Natural killer cell treated with Interleukin-12 subunit alpha and Interleukin-12 subunit beta and Interleukin-15 and Interleukin-18, amount 100 ng/mL, for 72 hours (primary cell): Measurements from ENCODE around the gene GNGT2. TPM values are rescaled to one million over a fixed set of nuclear protein-coding genes. Genes with fewer than 3 reads are reported as not detected.
A peak's percentile ranks its signal among the peaks of the same experiment; 100 is the strongest.

Experiments used
- ATAC-seq, 2 donors: fragments of 150-1000 bp; cut with Tn5 transposase in 1 of 2; sonication (Bioruptor Pico), chemical (Tn5 transposase) in 1 of 2; 2 replicates each; pipeline ENCODE4 v1.10.0; 2021
- DNase-seq: peaks from one replicate; pipeline ENCODE4 v3.0.0; 2022; ENCODE audit warnings: low spot score
- H3K27ac Mint-ChIP-seq, 2 donors: 1 replicate in 1 of 2; 2 replicates in 1 of 2; pipeline ENCODE4 v1.8.0; 2022; ENCODE audit warnings: mixed read lengths in 2 of 2, mild to moderate bottlenecking in 1 of 2, moderate library complexity in 1 of 2
- H3K27me3 Mint-ChIP-seq, 2 donors: 1 replicate in 1 of 2; 2 replicates in 1 of 2; pipeline ENCODE4 v1.8.0; 2022; ENCODE audit warnings: mixed read lengths in 2 of 2
- H3K36me3 Mint-ChIP-seq: one replicate; pipeline ENCODE4 v1.8.0; 2022; ENCODE audit warnings: mixed read lengths
- H3K4me1 Mint-ChIP-seq, 2 donors: 1 replicate in 1 of 2; 2 replicates in 1 of 2; pipeline ENCODE4 v1.8.0; 2022; ENCODE audit warnings: low read depth in 2 of 2, mixed read lengths in 2 of 2, mild to moderate bottlenecking in 1 of 2
- H3K4me3 Mint-ChIP-seq: one replicate; pipeline ENCODE4 v1.8.0; 2022; ENCODE audit warnings: mixed read lengths
- H3K9me3 Mint-ChIP-seq: 2 replicates; pipeline ENCODE4 v1.8.0; 2022; ENCODE audit warnings: mixed read lengths
- total RNA-seq, 2 donors: library from RNA; stranded (reverse); gene quantifications; one replicate each; pipeline ENCODE4 v1.2.3, GENCODE V29; 2022

Gene GNGT2
- total RNA-seq, 2 donors from 2014 or later, result 15.3 to 19.6 TPM

DNA sequence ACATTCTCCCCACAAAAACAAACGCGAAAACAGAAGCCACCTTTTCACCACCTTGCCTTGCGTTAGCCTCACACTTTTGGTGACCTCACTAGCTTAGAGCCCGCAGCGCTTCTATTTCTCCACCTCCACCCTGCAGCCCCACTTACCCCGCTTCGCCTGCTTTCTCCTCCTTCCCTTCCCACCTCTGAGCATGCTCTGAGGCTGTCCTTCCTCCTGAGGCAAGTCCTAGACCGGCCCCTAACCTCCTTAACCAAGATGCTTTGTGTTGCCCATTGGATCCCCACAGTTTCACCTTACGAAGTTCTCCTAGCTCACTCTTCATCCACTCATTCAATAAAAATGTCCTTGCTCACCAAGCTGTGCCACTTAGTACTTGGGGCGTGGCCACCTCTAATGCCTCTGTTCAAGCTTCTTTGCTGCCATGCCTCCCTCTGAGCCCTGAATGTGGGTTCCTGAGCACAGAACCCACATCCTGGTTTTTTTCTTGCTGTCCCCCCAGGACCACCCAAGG lies 1.3 kb downstream of the GNGT2 start:
- Mint-ChIP-seq H3K9me3 (no peaks in the 10 kb centered on the region), H3K27me3 (no peaks in the 10 kb centered on the region), H3K36me3 (peaks cover 6% of the 10 kb centered on the region), H3K4me1 (peaks cover 56 to 57% of the 10 kb centered on the region in 2 donors), H3K4me3 (peak overlapping the region; percentile 90), H3K27ac (peak overlapping the region; percentile 76 to 79)
- ATAC-seq, result peak in 1 of 2 donors; percentile 31
- peak; percentile 48 for DNase-seq

DNA sequence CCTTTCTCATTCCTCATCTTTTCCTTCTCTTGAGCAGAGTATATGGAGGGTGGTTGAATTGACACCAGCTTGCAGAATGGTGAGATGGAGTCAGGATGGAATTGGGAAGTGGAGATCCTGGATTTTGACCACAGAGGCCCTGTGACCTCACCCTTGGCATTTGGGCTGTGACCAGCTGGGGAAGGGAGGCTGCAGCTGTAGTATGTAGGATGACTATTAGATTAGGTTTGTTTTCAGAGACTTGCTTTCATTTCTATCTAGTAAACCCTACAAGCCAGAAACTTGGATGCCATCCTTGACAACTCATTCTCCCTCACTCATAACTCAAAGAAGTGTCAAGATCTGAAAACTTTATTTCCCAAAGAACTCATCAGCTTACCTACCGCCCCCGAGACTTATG lies 5.9 kb downstream of the GNGT2 start:
- ATAC-seq (no peak), DNase-seq (no peak)
- Mint-ChIP-seq H3K36me3 (no peaks in the 10 kb centered on the region), H3K9me3 (no peaks in the 10 kb centered on the region), H3K4me1 (peaks cover 32 to 36% of the 10 kb centered on the region in 2 donors), H3K27me3 (no peaks in the 10 kb centered on the region), H3K27ac (no peak overlapping the region), H3K4me3 (no peak overlapping the region)

DNA sequence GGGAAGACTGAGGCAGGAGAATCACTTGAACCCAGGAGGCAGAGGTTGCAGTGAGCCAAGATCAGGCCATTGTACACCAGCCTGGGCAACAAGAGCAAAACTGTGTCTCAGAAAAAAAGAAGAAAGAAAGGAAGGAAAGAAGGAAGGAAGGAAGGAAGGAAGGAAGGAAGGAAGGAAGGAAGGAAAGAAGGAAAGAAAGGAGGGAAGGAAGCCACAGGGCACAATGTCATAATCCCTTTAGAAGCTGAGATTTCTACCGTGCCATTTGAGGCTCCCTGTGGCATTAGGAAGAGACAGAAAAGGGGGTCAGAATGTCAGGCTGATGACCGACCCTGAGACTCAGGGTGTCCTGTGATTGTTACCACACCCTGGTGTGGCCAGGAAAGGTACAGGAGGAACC lies 6.6 kb downstream of the GNGT2 start:
- DNase-seq, result no peak
- ATAC-seq, result no peak
- Mint-ChIP-seq H3K4me1 (peaks cover 25 to 29% of the 10 kb centered on the region in 2 donors), H3K36me3 (no peaks in the 10 kb centered on the region), H3K9me3 (no peaks in the 10 kb centered on the region), H3K27ac (no peak overlapping the region), H3K4me3 (no peak overlapping the region), H3K27me3 (no peaks in the 10 kb centered on the region)

DNA sequence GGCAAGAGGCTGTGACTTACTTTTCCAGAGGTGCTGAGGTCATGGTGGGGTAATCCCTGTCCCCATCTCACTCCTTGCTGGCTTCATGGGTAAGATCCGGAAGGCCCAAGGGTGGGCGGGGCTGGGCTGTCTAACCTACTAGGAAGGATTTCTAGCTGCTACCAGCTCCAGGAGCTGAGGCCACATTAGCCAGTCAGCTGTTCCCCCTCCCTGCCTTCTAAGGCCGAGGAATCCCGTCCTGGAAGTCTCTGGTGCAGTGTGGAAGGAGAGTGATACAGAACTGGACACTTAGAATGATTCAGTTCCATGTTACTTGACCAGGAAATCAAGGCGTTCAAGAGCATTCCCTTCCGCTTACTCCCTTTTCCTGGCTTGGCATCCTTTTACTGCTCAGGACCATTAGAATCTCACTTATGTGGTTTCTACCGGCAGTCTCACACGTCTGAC lies 8.9 kb downstream of the GNGT2 start:
- H3K27ac Mint-ChIP-seq, result no peak overlapping the region
- peaks cover 17 to 20% of the 10 kb centered on the region in 2 donors for H3K4me1 Mint-ChIP-seq
- H3K4me3 Mint-ChIP-seq, result no peak overlapping the region
- no peak for DNase-seq
- H3K9me3 Mint-ChIP-seq, result no peaks in the 10 kb centered on the region
- H3K27me3 Mint-ChIP-seq, result no peaks in the 10 kb centered on the region
- no peaks in the 10 kb centered on the region for H3K36me3 Mint-ChIP-seq
- no peak for ATAC-seq

DNA sequence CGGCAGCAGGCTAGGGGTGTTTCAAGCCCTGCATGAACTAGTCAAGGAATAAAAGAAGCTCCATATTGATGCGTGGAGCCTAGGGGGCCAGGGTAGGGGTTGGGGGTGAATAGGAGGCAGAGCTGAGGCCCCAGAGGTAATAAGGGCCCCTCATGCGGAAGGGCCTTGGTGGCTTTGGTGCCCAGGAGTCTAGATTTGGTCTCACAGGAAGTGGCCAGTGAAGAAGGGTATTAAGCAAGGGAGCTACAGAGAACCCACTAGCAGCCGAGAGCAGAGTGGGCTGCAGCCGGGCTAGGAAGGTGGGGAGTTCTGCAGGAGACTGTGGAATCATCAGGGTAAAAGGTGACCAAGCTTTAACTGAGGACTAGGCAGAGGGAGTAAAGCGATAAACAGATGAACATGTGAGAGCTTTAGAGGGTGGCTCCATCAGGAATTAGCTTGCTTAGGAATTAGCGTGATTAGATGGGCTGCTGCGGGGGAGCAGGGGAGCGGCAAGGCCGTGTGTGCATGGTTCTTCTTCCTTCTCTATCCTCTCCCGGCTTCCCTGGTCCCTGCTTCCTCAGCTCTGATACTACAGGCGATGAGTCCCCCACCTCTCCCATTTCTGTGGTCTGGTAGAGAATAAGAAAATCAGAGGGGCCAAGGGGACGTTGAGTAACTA lies 9.8 kb downstream of the GNGT2 start:
- Mint-ChIP-seq H3K27me3 (no peaks in the 10 kb centered on the region), H3K4me1 (peaks cover 22 to 27% of the 10 kb centered on the region in 2 donors), H3K27ac (peak overlapping the region in 1 of 2 donors; percentile 54), H3K36me3 (no peaks in the 10 kb centered on the region), H3K9me3 (no peaks in the 10 kb centered on the region), H3K4me3 (no peak overlapping the region)
- ATAC-seq (peak; percentile 47 to 61), DNase-seq (no peak)

DNA sequence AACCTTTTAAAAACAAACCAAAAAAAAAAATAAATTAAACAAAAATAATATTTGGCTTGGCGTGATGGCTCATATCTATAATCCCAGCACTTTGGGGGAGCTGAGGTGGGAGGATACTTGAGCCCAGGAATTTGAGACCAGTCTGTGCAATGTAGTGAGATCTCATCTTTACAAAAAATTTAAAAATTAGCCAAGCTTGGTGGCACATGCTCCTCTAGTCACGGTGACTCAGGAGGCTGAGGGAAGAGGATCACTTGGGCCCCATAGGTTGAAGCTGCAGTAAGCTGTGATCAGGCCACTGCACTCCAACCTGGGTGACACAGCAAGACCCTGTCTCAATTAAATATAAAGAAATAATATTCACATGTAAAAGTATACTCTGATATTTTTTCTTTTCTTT lies 12.2 kb downstream of the GNGT2 start:
- Mint-ChIP-seq H3K27ac (no peak overlapping the region), H3K27me3 (no peaks in the 10 kb centered on the region), H3K9me3 (no peaks in the 10 kb centered on the region), H3K4me3 (no peak overlapping the region), H3K4me1 (peaks cover 29 to 44% of the 10 kb centered on the region in 2 donors), H3K36me3 (no peaks in the 10 kb centered on the region)
- no peak for ATAC-seq
- DNase-seq, result no peak

DNA sequence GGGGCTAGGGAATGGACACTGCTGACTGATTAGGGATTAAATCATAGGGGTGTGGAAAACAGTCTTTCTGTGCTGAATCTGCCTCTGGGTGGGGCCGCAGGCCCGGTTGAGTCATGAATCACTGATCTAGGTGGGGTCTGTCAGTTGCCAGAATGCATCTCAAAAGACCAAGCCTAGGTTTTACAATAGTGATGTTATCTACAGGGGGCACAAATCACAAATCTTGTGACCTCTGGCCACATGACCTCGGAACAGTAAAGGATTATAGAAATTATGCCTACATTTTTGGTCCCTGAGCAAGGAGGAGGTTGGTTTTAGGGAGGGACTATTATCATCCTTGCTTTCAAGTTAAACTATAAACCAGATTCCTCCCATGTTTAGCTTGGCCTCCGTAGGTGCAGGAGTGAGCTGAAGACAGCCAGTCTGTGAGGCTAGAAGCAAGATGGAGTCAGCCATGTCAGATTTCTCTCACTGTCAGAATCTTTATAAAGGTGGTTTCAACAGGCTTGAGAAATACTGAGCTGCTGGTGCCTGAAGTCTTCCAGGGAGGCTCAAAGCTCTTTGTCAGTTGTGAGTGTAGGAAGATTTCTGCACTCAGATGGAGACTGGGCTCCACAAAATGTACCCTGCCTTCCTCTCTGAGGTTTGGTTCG lies 12.9 kb downstream of the GNGT2 start:
- H3K27ac Mint-ChIP-seq, result no peak overlapping the region
- H3K4me3 Mint-ChIP-seq, result no peak overlapping the region
- no peaks in the 10 kb centered on the region for H3K9me3 Mint-ChIP-seq
- no peak for DNase-seq
- ATAC-seq, result no peak
- no peaks in the 10 kb centered on the region for H3K36me3 Mint-ChIP-seq
- H3K27me3 Mint-ChIP-seq, result no peaks in the 10 kb centered on the region
- H3K4me1 Mint-ChIP-seq, result peaks cover 36 to 49% of the 10 kb centered on the region in 2 donors

DNA sequence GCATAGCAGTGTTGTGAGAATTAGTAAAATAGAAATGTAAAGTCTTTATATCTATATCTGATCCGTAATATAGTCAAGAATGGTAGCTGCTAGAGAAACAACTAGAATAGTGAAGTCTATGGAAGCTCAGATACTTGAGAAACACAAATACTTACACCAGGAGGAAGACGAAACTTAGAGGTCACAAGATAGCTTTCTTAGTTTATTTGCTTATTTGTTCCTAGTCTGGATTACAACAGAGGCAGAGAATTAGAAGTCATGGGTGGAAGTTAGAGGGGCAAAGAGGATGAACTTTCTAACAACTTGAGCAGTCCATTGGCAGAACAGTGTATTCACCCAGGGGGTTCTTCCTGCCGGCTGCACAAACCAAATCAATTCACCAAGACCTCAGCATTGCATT lies 13.9 kb downstream of the GNGT2 start:
- DNase-seq (no peak), ATAC-seq (no peak)
- H3K4me1 Mint-ChIP-seq, result peaks cover 45 to 52% of the 10 kb centered on the region in 2 donors
- H3K36me3 Mint-ChIP-seq, result no peaks in the 10 kb centered on the region
- no peak overlapping the region for H3K4me3 Mint-ChIP-seq
- H3K27ac Mint-ChIP-seq, result peak overlapping the region in 1 of 2 donors; percentile 94
- no peaks in the 10 kb centered on the region for H3K9me3 Mint-ChIP-seq
- H3K27me3 Mint-ChIP-seq, result no peaks in the 10 kb centered on the region

DNA sequence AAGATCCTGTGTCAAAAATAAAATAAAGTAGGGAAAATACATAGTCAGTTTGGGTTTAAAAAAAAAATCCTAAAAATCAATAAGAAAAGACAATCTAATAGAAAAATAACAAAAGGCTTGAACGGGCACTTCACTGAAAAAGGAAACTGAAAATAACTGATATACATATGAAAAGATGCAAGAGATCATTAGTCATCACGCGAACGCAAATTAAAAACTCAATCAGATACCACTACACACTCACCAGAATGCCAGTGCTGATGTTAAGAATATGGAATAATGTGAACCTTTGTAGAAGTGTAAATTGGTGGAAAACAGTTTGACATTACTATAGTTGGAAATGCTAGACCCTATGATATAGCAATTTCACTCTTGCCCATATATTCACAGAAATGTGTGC lies 14.6 kb downstream of the GNGT2 start:
- no peaks in the 10 kb centered on the region for H3K36me3 Mint-ChIP-seq
- peak overlapping the region in 1 of 2 donors; percentile 94 for H3K27ac Mint-ChIP-seq
- DNase-seq (no peak), ATAC-seq (no peak)
- no peaks in the 10 kb centered on the region for H3K9me3 Mint-ChIP-seq
- H3K4me1 Mint-ChIP-seq, result peaks cover 47 to 55% of the 10 kb centered on the region in 2 donors
- peak overlapping the region; percentile 51 for H3K4me3 Mint-ChIP-seq
- H3K27me3 Mint-ChIP-seq, result no peaks in the 10 kb centered on the region

DNA sequence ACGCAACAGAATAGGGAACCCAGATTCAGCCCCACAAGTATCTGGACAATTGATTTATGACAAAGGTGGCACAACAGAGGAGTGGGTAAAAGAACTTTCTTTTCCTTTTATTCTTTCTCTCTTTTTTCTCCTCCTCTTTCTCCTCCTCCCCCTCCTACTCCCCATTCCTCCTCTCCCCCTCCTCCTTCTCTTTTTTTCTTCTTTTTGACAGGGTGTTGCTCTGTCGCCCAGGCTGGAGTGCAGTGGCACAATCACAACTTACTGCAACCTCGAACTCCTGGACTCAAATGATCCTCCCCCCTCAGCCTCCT lies 16.1 kb downstream of the GNGT2 start:
- DNase-seq (no peak), ATAC-seq (no peak)
- no peaks in the 10 kb centered on the region for H3K27me3 Mint-ChIP-seq
- peak overlapping the region; percentile 64 for H3K4me3 Mint-ChIP-seq
- H3K4me1 Mint-ChIP-seq, result peaks cover 45 to 55% of the 10 kb centered on the region in 2 donors
- no peaks in the 10 kb centered on the region for H3K36me3 Mint-ChIP-seq
- H3K27ac Mint-ChIP-seq, result peak overlapping the region; percentile 50 to 94
- no peaks in the 10 kb centered on the region for H3K9me3 Mint-ChIP-seq

DNA sequence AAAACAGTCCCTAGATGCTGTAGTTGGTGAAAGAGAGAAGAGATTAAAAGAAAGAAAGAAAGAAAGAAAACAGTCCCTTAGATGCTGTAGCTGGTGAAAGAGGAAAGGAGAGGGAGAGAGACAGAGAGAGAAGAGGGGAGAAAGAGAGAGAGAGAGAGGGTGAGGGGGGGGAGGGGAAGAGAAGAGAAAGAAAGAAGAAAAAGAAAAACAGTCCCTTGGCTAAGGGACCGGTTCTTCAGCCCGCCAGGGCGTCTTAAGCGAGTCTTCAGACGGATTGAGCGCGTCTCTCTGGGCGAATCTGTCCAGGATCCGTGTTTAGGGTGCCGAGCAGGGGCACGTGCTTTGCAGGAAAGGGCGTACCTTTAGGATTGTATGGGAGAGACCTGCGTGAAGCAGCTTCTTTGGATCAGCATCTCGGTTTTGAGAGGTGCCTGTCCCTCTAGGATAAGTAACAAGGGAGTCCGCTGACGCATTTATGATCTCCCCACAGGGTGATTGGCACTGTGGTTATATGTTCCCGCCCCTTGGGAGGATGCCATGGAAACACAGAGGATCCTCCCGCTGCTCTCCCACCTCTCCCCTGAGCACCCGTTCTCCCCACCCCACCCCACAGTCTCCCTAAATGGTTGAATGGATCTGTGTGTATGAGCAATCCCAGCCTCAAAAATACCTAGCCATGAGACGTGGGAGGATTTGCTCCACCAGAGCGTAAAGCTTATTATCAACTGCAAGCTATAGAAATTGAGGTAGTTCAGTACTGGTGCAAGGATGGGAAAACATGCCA lies 16.7 kb downstream of the GNGT2 start:
- Mint-ChIP-seq H3K9me3 (no peaks in the 10 kb centered on the region), H3K4me1 (peaks cover 45 to 55% of the 10 kb centered on the region in 2 donors), H3K36me3 (no peaks in the 10 kb centered on the region), H3K27me3 (no peaks in the 10 kb centered on the region), H3K4me3 (peak overlapping the region; percentile 86), H3K27ac (peak overlapping the region; percentile 94 to 99)
- DNase-seq (no peak), ATAC-seq (no peak)

DNA sequence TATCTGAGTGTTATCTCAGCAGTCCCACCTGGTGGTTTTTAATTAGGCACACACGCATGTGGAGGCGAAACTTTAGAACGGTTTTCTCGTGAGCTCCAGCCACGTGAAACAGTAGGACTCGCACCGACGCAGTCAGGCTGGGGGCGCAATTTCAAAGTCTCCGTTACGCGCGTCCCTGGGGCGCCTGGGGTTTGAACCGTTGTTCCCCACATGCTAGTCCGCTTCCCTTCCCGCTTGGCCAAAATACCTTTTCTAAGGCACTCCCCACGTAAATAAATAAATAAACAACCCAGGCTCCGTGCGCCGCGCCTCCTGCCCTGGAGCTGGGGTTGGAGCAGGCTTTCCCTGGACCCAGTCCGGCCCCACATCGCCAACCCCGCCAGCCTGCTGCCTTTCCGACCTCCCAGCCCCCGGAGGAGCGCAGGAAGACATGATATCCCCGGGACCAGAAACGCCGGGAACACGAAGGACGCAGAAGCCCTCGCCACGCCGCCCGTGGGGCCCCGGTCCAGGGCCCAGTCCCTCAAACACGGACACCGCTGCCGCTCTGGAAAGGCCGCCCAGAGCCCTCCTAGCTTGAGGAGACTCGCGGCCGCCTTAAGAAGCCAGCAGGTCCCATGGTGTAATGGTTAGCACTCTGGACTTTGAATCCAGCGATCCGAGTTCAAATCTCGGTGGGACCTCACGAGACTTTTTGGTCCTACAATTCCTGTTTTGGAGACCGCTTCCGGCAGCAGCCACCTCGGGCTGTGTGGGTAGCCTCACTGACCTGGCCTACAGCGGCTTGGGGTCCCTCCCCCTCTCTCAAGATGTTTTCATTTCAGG lies 18.2 kb downstream of the GNGT2 start:
- peak; percentile 77 to 84 for ATAC-seq
- H3K36me3 Mint-ChIP-seq, result no peaks in the 10 kb centered on the region
- DNase-seq, result peak; percentile 83
- peak overlapping the region; percentile 86 for H3K4me3 Mint-ChIP-seq
- H3K27me3 Mint-ChIP-seq, result no peaks in the 10 kb centered on the region
- peaks cover 45 to 55% of the 10 kb centered on the region in 2 donors for H3K4me1 Mint-ChIP-seq
- no peaks in the 10 kb centered on the region for H3K9me3 Mint-ChIP-seq
- peak overlapping the region; percentile 94 to 99 for H3K27ac Mint-ChIP-seq

DNA sequence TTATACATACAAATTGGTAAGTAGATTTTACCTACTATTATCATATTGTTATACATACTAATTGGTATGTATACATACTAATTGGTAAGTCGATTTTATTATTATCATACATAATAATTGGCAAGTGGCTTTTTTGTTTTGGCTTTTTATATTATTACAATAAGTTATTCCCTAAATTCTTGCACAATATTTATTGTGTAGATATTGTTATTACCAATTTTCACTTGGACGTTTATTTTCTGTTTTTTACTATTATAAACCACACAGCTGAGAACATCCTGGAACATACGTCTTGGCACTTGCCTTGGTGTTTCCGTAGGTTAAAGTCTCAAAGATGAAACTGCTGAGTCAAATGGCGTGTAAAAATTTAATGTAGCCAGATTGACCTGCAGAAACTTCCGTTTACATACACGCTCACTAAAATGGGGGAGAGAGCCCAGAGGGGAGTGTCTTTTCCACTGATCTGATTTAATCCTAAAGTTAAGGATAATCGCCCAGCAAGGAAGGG lies 18.9 kb downstream of the GNGT2 start:
- ATAC-seq, result peak in 1 of 2 donors; percentile 7
- H3K27ac Mint-ChIP-seq, result peak overlapping the region; percentile 94 to 99
- no peaks in the 10 kb centered on the region for H3K36me3 Mint-ChIP-seq
- DNase-seq, result no peak
- H3K4me3 Mint-ChIP-seq, result peak overlapping the region; percentile 86
- H3K27me3 Mint-ChIP-seq, result no peaks in the 10 kb centered on the region
- peaks cover 45 to 55% of the 10 kb centered on the region in 2 donors for H3K4me1 Mint-ChIP-seq
- H3K9me3 Mint-ChIP-seq, result no peaks in the 10 kb centered on the region
